ENCODE results near the gene TAF13. TPM values are rescaled to one million over a fixed set of nuclear protein-coding genes. Genes with fewer than 3 reads are reported as not detected.
A peak's percentile ranks its signal among the peaks of the same experiment; 100 is the strongest.

The TAF13 gene
- total and polyA plus RNA-seq, 12 donors, result 18.4 to 69.9 (median 58.0) TPM

- intact Hi-C loops (cut with DNase I), result no loop called here
- Histone ChIP-seq H3K4me3 (no peak overlapping the region), H3K27me3 (no peaks in the 10 kb centered on the region), H3K27ac (no peak overlapping the region), H3K36me3 (no peaks in the 10 kb centered on the region), H3K9me3 (no peaks in the 10 kb centered on the region), H3K4me1 (peaks cover 0 to 21% (median 10%) of the 10 kb centered on the region in 9 donors)
- ATAC-seq (no peak), DNase-seq (no peak)
- WGBS, 2 donors, result 87 to 90% methylated on average over 13 of the region's 13 CpGs
- TF ChIP-seq CTCF (IDR thresholded peaks at IDR 0.05), result no peak
Measured at GRCh38 chr1:109084563-109085517, 9.0 kb upstream of the TAF13 start.

- no peak for ATAC-seq
- intact Hi-C loops (cut with DNase I), result no loop called here
- Histone ChIP-seq H3K9me3 (no peaks in the 10 kb centered on the region), H3K4me3 (no peak overlapping the region), H3K27me3 (no peaks in the 10 kb centered on the region), H3K27ac (no peak overlapping the region), H3K4me1 (peaks cover 2 to 17% (median 5%) of the 10 kb centered on the region in 9 donors), H3K36me3 (no peaks in the 10 kb centered on the region)
- TF ChIP-seq CTCF (IDR thresholded peaks at IDR 0.05), result no peak
- 64 to 73% methylated on average over 1 of the region's 1 CpG for WGBS, 2 donors
- DNase-seq, result no peak
Measured at GRCh38 chr1:109083923-109084322, 8.1 kb upstream of the TAF13 start.

GRCh38 chr1:109083501-109083900 is 7.7 kb upstream of the TAF13 start:
- Histone ChIP-seq H3K4me3 (no peak overlapping the region), H3K27me3 (no peaks in the 10 kb centered on the region), H3K4me1 (peaks cover 0 to 15% (median 5%) of the 10 kb centered on the region in 9 donors), H3K9me3 (no peaks in the 10 kb centered on the region), H3K36me3 (no peaks in the 10 kb centered on the region), H3K27ac (no peak overlapping the region)
- ATAC-seq (no peak), DNase-seq (no peak)
- TF ChIP-seq CTCF (IDR thresholded peaks at IDR 0.05), result no peak
- 92 to 96% methylated on average over 3 of the region's 3 CpGs for whole genome bisulfite sequencing, 2 donors
- intact Hi-C loops (cut with DNase I), result no loop called here

GRCh38 chr1:109080441-109081082 is 4.8 kb upstream of the TAF13 start:
- peaks cover 4 to 24% (median 13%) of the 10 kb centered on the region in 9 donors for H3K4me1 ChIP-seq
- no peaks in the 10 kb centered on the region for H3K27me3 ChIP-seq
- no peaks in the 10 kb centered on the region for H3K9me3 ChIP-seq
- ATAC-seq, result peak in 1 of 8 donors; percentile 39
- H3K36me3 ChIP-seq, result no peaks in the 10 kb centered on the region
- intact Hi-C loops (cut with DNase I), result no loop called here
- no peak for DNase-seq
- peak overlapping the region; percentile 58 to 91 (median 85) for H3K27ac ChIP-seq
- peak overlapping the region in 3 of 10 donors; percentile 1 to 23 (median 5) for H3K4me3 ChIP-seq
- no peak for TF ChIP-seq CTCF (IDR thresholded peaks at IDR 0.05)
- 67 to 79% methylated on average over 5 of the region's 5 CpGs for WGBS, 2 donors

Data from heart right ventricle (tissue), 16 donors.